SK-N-SH (cell line): ENCODE measurements around the gene PKP4. TPM values are rescaled to one million over a fixed set of nuclear protein-coding genes. Genes with fewer than 3 reads are reported as not detected.

Source experiments
- CTCF ChIA-PET: fragments of 300-600, 350-600 bp; formaldehyde crosslinking; extraction: SDS; loops from one replicate; lab custom pipeline; 2021; lab: Yijun Ruan, JAX
- POLR2A ChIA-PET: fragments of 350-600 bp; sonication (Branson Sonifier 250); formaldehyde crosslinking; extraction: SDS; loops from one replicate; lab custom pipeline; 2020; ENCODE audit warnings: antibody characterized with exemption, inconsistent platforms; lab: Yijun Ruan, JAX
- DNase-seq: peaks from one replicate; pipeline ENCODE4 v3.0.0; 2012
- H2AFZ ChIP-seq: fragments of 200-600 bp; sonication (generic); 2 replicates; pipeline ENCODE4 v1.8.1; 2016; ENCODE audit warnings: antibody characterized with exemption, mild to moderate bottlenecking, low read depth
- H3F3A ChIP-seq: fragments of 200-600 bp; sonication (generic); replicated peaks from 2 replicates; pipeline ENCODE3; 2016; ENCODE audit warnings: antibody characterized with exemption, mild to moderate bottlenecking; ENCODE audit not compliant: insufficient read depth
- H3K27ac ChIP-seq, 2 experiments: fragments of 200-500 bp in 1 of 2; fragments of 200-600 bp in 1 of 2; sonication (Bioruptor generic) in 1 of 2; sonication (generic), shearing (Covaris generic) in 1 of 2; 2 replicates each; pipeline versions ENCODE4 v1.5.1 to v1.6.1; 2014 to 2016; ENCODE audit warnings: low read depth in 2 of 2, inconsistent platforms in 1 of 2, low read length in 1 of 2, mild to moderate bottlenecking in 1 of 2, mixed read lengths in 1 of 2
- H3K27me3 ChIP-seq: fragments of 200-600 bp; sonication (generic), shearing (Covaris generic); 2 replicates; pipeline ENCODE4 v1.6.1; 2016; ENCODE audit warnings: mixed run types; ENCODE audit not compliant: insufficient read depth
- H3K36me3 ChIP-seq, 2 experiments: fragments of 200-500 bp in 1 of 2; fragments of 200-600 bp in 1 of 2; sonication (Bioruptor generic) in 1 of 2; sonication (generic) in 1 of 2; replicated peaks in 1 of 2; 2 replicates each; pipeline versions ENCODE3 to v1.5.1; 2014 to 2016; ENCODE audit warnings: low read length in 1 of 2, mild to moderate bottlenecking in 1 of 2; ENCODE audit not compliant: insufficient read depth in 2 of 2, control insufficient read depth in 1 of 2
- H3K4me1 ChIP-seq, 2 experiments: fragments of 200-500 bp in 1 of 2; fragments of 200-600 bp in 1 of 2; sonication (Bioruptor generic) in 1 of 2; sonication (generic), shearing (Covaris generic) in 1 of 2; 2 replicates each; pipeline versions ENCODE4 v1.5.1 to v1.6.1; 2014 to 2016; ENCODE audit warnings: low read depth in 1 of 2, low read length in 1 of 2, mixed run types in 1 of 2; ENCODE audit not compliant: insufficient read depth in 2 of 2, control insufficient read depth in 1 of 2
- H3K4me2 ChIP-seq: fragments of 200-600 bp; sonication (generic), shearing (Covaris generic); 2 replicates; pipeline ENCODE4 v1.6.1; 2017; ENCODE audit warnings: mixed run types
- H3K4me3 ChIP-seq, 2 experiments: fragments of 200-500 bp in 1 of 2; fragments of 200-600 bp in 1 of 2; sonication (Bioruptor generic) in 1 of 2; sonication (generic), shearing (Covaris generic) in 1 of 2; 2 replicates each; pipeline versions ENCODE4 v1.5.1 to v1.8.1; 2014 to 2016; ENCODE audit warnings: low read depth in 2 of 2, inconsistent platforms in 1 of 2, low read length in 1 of 2, mild to moderate bottlenecking in 1 of 2, mixed read lengths in 1 of 2, moderate library complexity in 1 of 2
- H3K79me2 ChIP-seq: fragments of 200-600 bp; sonication (generic); 2 replicates; pipeline ENCODE4 v1.8.1; 2017; ENCODE audit warnings: mild to moderate bottlenecking; ENCODE audit not compliant: insufficient read depth
- H3K9ac ChIP-seq: fragments of 200-600 bp; sonication (generic); 2 replicates; pipeline ENCODE4 v1.6.1; 2017; ENCODE audit warnings: mixed run types
- H3K9me2 ChIP-seq: fragments of 200-600 bp; sonication (generic); 2 replicates; pipeline ENCODE4 v1.6.1; 2017; ENCODE audit warnings: mixed run types
- H3K9me3 ChIP-seq: fragments of 200-600 bp; sonication (generic); 2 replicates; pipeline ENCODE4 v1.6.1; 2017; ENCODE audit warnings: mixed run types, mild to moderate bottlenecking, moderate library complexity
- H4K20me1 ChIP-seq: fragments of 200-600 bp; sonication (generic); 2 replicates; pipeline ENCODE4 v1.6.1; 2017; ENCODE audit warnings: mild to moderate bottlenecking, mixed run types; ENCODE audit not compliant: insufficient read depth
- CTCF ChIP-seq: fragments of 200-600 bp; sonication (generic); IDR thresholded peaks from 2 replicates; pipeline ENCODE4 v1.6.1; 2017; ENCODE audit warnings: antibody characterized with exemption, mild to moderate bottlenecking, moderate library complexity
- ELF1 ChIP-seq: IDR thresholded peaks from 2 replicates; pipeline ENCODE4 v1.4.0; 2012
- IRF3 ChIP-seq: fragments of 150-350 bp; IDR thresholded peaks from 2 replicates; pipeline ENCODE4 v1.6.1; 2016; ENCODE audit warnings: mild to moderate bottlenecking, low read depth, low read length
- JUND ChIP-seq: IDR thresholded peaks from 2 replicates; pipeline ENCODE4 v1.4.0; 2012
- NFIC ChIP-seq: IDR thresholded peaks from 2 replicates; pipeline ENCODE4 v1.4.0; 2012; ENCODE audit warnings: borderline replicate concordance
- NRF1 ChIP-seq: IDR thresholded peaks from 2 replicates; pipeline ENCODE4 v1.6.1; 2012; ENCODE audit warnings: low read depth, mild to moderate bottlenecking, low read length
- REST ChIP-seq: IDR thresholded peaks from 2 replicates; pipeline ENCODE4 v1.6.1; 2012; ENCODE audit warnings: mild to moderate bottlenecking, low read depth, low read length, moderate library complexity
- RFX5 ChIP-seq: IDR thresholded peaks from 2 replicates; pipeline ENCODE4 v1.6.1; 2012; ENCODE audit warnings: mild to moderate bottlenecking, improper control_type of control experiment, low read length
- RXRA ChIP-seq: IDR thresholded peaks from 2 replicates; pipeline ENCODE4 v1.4.0; 2012; ENCODE audit warnings: low read depth, mild to moderate bottlenecking, borderline replicate concordance
- WGBS: methylation state at CpG from one replicate; pipeline ENCODE4 v1.1.6; 2017; ENCODE audit warnings: low lambda C conversion rate; 5-methylcytosine and 5-hydroxymethylcytosine counted together
- polyA plus RNA-seq, 3 experiments: library from polyadenylated mRNA; depleted of rRNA; stranded (reverse); fragments of >200 nt; gene quantifications; 2 replicates each; pipeline ENCODE4 v1.2.3, GENCODE V29; 2012
- TF ChIP-seq, protein P1 (sequence below): IDR thresholded peaks from 2 replicates; pipeline ENCODE4; 2012

Gene PKP4
- polyA plus RNA-seq, 1 of the 3 experiments (the other 2 are of a cell fraction) = 10.9 TPM

DNA sequence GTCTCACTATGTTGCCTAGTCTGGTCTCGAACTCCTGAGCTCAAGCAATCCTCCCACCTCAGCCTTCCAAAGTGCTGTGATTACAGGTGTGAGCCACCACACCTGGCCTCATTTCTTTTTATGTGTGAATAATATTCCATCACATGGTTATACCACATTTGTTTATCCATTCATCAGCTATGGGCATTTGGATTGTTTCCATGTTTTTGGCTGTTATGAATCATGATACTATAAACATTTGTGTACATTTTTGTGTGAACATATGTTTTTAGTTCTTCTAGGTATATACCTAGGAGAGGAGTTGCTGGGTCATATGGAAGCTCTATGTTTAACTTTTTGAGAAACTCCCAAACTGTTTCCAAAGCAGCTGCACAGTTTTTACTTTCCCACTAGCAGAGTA lies 24.4 kb downstream of the PKP4 start:
- Histone ChIP-seq H3K27ac (no peak overlapping the region), H4K20me1 (no peaks in the 10 kb centered on the region), H3K36me3 (no peaks in the 10 kb centered on the region), H3F3A (no peaks in the 10 kb centered on the region), H3K79me2 (peaks cover 33% of the 10 kb centered on the region), H3K4me2 (no peak overlapping the region), H3K27me3 (no peaks in the 10 kb centered on the region), H3K4me1 (peaks cover 0 to 19% of the 10 kb centered on the region in 2 experiments; a peak in 1 of 4 replicates), H3K4me3 (no peak overlapping the region), H3K9ac (no peak overlapping the region), H3K9me3 (no peaks in the 10 kb centered on the region), H3K9me2 (no peaks in the 10 kb centered on the region), H2AFZ (no peak overlapping the region)
- ChIA-PET CTCF (interaction anchor here (1.2 kb wide), 1 partner anchor 9 kb away, joined by 4 read pairs; no protein-coding TSS in a partner anchor), POLR2A (no interaction called here)
- no peak for TF ChIP-seq JUND
- no peak for TF ChIP-seq NFIC
- no peak for TF ChIP-seq ELF1
- TF ChIP-seq IRF3 = no peak
- no peak for TF ChIP-seq NRF1
- TF ChIP-seq RXRA = no peak
- TF ChIP-seq, protein P1, sequence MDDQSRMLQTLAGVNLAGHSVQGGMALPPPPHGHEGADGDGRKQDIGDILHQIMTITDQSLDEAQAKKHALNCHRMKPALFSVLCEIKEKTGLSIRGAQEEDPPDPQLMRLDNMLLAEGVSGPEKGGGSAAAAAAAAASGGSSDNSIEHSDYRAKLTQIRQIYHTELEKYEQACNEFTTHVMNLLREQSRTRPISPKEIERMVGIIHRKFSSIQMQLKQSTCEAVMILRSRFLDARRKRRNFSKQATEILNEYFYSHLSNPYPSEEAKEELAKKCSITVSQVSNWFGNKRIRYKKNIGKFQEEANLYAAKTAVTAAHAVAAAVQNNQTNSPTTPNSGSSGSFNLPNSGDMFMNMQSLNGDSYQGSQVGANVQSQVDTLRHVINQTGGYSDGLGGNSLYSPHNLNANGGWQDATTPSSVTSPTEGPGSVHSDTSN = no peak
- no peak for TF ChIP-seq CTCF
- TF ChIP-seq RFX5 = no peak
- TF ChIP-seq REST = no peak
- 88% methylated on average over 1 of the region's 1 CpG for WGBS
- no peak for DNase-seq
